GM19351 (cell line): ENCODE measurements around the gene AMZ1.

Source experiments
- ATAC-seq: cut with Tn5 transposase; IDR thresholded peaks from one replicate; pipeline ENCODE4 v1.9.1; 2021; ENCODE audit warnings: mild to moderate bottlenecking, moderate library complexity; ENCODE audit not compliant: unreplicated experiment

The AMZ1 gene

DNA sequence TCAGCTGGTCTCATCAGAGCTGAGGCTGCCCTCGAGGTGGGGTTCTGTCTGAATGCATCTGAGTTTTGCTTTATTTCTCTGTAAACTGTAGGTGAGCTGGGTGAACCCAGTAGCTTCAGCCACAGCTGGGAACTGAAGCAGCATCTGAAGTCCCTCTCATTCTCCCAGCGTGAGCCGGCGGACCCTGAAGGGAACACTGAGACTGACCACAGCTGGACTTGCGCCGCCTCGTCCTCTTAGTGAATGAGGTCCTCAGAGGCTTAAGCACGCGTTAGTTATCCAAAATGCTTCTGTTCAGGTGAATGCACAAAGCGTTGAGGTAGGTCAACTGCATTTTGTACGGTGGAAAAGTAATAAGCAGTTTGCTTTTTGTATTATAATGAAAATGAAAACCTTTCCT, 76.6 kb downstream of the AMZ1 start:
- ATAC-seq = no peak
